Natural killer cell (primary cell): Measurements from ENCODE around the gene TSPAN18. TPM values are rescaled to one million over a fixed set of nuclear protein-coding genes. Genes with fewer than 3 reads are reported as not detected.

Experiments
- ATAC-seq, 3 donors: fragments of 150-1000 bp in 2 of 3; fragments of 200-7000 bp in 1 of 3; cut with Tn5 transposase; 1 replicate in 1 of 3; 2 replicates in 2 of 3; pipeline ENCODE4 v1.10.0; 2021; ENCODE audit warnings: mild to moderate bottlenecking in 2 of 3, moderate library complexity in 2 of 3
- DNase-seq, 2 donors: peaks; one replicate each; pipeline versions ENCODE4 v3.0.0 to v3.0.0-alpha.2; 2013 to 2021; ENCODE audit warnings: mixed read lengths in 1 of 2
- H3K27ac ChIP-seq: one replicate; pipeline ENCODE4 v1.5.1; 2013; ENCODE audit warnings: mild to moderate bottlenecking, low read length
- H3K27me3 ChIP-seq: one replicate; pipeline ENCODE4 v1.6.1; 2013; ENCODE audit warnings: low read length; ENCODE audit not compliant: control insufficient read depth, insufficient read depth
- H3K36me3 ChIP-seq: one replicate; pipeline ENCODE4 v1.6.1; 2013; ENCODE audit warnings: low read length; ENCODE audit not compliant: control insufficient read depth, insufficient read depth
- H3K4me1 ChIP-seq: one replicate; pipeline ENCODE4 v1.6.1; 2013; ENCODE audit warnings: low read length; ENCODE audit not compliant: control insufficient read depth, insufficient read depth
- H3K4me3 ChIP-seq: one replicate; pipeline ENCODE4 v1.5.1; 2013; ENCODE audit warnings: low read length
- H3K9me3 ChIP-seq: one replicate; pipeline ENCODE4 v1.6.1; 2013; ENCODE audit warnings: low read length; ENCODE audit not compliant: control insufficient read depth, insufficient read depth
- H3K27ac Mint-ChIP-seq, 2 donors: one replicate each; pipeline ENCODE4 v1.8.0; 2022; ENCODE audit warnings: mild to moderate bottlenecking in 2 of 2, mixed read lengths in 2 of 2, moderate library complexity in 1 of 2
- H3K27me3 Mint-ChIP-seq, 2 donors: one replicate each; pipeline ENCODE4 v1.8.0; 2022; ENCODE audit warnings: low read depth in 2 of 2, mixed read lengths in 2 of 2
- H3K36me3 Mint-ChIP-seq: one replicate; pipeline ENCODE4 v1.8.0; 2022; ENCODE audit warnings: mixed read lengths
- H3K4me1 Mint-ChIP-seq, 2 donors: one replicate each; pipeline ENCODE4 v1.8.0; 2022; ENCODE audit warnings: mixed read lengths in 2 of 2
- H3K4me3 Mint-ChIP-seq: one replicate; pipeline ENCODE4 v1.8.0; 2022; ENCODE audit warnings: mild to moderate bottlenecking, moderate library complexity, mixed read lengths
- H3K9me3 Mint-ChIP-seq, 2 donors: one replicate each; pipeline ENCODE4 v1.8.0; 2022; ENCODE audit warnings: mixed read lengths in 2 of 2
- WGBS: methylation state at CpG from one replicate; pipeline ENCODE4 v1.1.7; 2013; ENCODE audit warnings: missing lambda C conversion rate; ENCODE audit not compliant: insufficient coverage; 5-methylcytosine and 5-hydroxymethylcytosine counted together
- intact Hi-C: fragments of 100-400 bp; cut with micrococcal nuclease; formaldehyde crosslinking; loops from one replicate; pipeline ENCODE4 v1.14.2; 2022
- total RNA-seq, 4 donors: library from RNA; stranded (reverse); fragments of 120-200 nt in 1 of 4; gene quantifications; one replicate each; pipeline versions ENCODE4 v1.2.3 to v1.2.4, GENCODE V29; 2013 to 2022
- TF ChIP-seq, protein P1 (sequence below): fragments of 200-600 bp; IDR thresholded peaks from one replicate; pipeline ENCODE4 v1.8.0; 2022; ENCODE audit warnings: antibody characterized with exemption

The TSPAN18 gene
- total RNA-seq, 3 donors from 2014 or later (not counting 1 experiment from before 2014, with no cell fraction given) = 1.9 to 2.4 (median 2.3) TPM

DNA sequence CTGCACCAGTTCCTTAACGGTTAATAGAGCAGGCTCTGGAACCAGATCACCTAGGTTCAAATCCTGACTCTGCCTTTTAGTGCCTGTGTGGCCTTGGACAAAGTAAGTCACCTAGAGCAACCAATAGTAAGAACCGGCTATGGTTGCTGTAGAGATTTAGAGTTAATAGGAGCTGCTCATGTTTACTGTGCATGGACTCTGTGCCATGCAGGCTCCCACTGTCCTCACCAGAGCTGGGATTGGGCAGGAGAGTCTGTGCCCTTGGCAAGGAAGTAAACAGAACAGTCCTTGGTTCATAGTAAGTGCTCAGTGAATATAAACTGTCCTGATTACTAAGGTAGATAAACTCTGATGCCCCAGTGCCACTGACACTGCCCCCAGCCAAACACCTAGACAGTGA lies 225.3 kb downstream of the TSPAN18 start:
- intact Hi-C loops = no loop called here
- Mint-ChIP-seq H3K9me3 (no peaks in the 10 kb centered on the region), H3K27ac (no peak overlapping the region), H3K36me3 (no peaks in the 10 kb centered on the region), H3K4me3 (peak overlapping the region; percentile 53), H3K4me1 (peaks cover 0 to 9% of the 10 kb centered on the region in 2 donors), H3K27me3 (peaks cover 0 to 32% of the 10 kb centered on the region in 2 donors)
- no peak overlapping the region for H3K27ac ChIP-seq
- ATAC-seq (no peak), DNase-seq (no peak)
- peaks cover 40% of the 10 kb centered on the region for H3K4me1 ChIP-seq
- peaks cover 3% of the 10 kb centered on the region for H3K27me3 ChIP-seq
- H3K36me3 ChIP-seq = no peaks in the 10 kb centered on the region
- no peak overlapping the region for H3K4me3 ChIP-seq
- H3K9me3 ChIP-seq = no peaks in the 10 kb centered on the region
- 70% methylated on average over 2 of the region's 2 CpGs for WGBS
- TF ChIP-seq, protein P1, sequence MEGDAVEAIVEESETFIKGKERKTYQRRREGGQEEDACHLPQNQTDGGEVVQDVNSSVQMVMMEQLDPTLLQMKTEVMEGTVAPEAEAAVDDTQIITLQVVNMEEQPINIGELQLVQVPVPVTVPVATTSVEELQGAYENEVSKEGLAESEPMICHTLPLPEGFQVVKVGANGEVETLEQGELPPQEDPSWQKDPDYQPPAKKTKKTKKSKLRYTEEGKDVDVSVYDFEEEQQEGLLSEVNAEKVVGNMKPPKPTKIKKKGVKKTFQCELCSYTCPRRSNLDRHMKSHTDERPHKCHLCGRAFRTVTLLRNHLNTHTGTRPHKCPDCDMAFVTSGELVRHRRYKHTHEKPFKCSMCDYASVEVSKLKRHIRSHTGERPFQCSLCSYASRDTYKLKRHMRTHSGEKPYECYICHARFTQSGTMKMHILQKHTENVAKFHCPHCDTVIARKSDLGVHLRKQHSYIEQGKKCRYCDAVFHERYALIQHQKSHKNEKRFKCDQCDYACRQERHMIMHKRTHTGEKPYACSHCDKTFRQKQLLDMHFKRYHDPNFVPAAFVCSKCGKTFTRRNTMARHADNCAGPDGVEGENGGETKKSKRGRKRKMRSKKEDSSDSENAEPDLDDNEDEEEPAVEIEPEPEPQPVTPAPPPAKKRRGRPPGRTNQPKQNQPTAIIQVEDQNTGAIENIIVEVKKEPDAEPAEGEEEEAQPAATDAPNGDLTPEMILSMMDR = no peak

DNA sequence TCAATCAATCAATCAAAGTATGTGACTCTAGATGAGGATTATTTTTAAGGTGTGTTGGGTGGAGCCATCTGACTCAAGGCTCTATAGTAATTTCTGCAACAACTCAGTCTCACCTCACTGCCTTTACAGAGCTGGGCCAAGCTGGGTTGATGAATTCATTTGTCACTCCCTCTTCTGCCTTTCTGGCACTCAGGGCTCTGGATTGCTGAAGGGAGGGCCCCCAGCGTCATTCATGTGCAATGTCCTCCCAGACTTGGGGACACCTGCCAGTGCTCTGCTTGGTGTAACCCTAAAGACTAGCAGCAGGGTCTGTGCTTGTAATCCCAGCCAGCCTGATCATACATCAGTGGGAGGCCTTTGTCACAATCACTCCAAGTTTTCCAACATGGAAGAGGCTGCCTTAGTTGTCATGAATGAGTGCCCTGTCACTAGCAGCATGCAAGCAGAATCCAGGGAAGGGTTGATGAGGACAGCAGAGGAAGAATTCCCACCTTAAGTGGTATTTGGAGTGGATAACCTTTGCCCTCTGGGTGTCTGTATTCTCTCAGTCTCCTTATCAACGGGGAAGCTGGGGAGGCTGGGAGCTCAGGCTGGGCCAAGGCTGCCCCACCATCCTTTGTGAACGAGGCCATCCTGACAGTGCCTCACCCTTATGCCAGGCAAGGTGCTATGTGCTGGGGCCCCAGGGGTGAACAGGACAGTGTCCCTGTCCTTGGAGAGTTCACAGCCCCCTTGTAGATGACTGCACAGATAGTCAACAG lies 225.9 kb downstream of the TSPAN18 start:
- intact Hi-C loops = no loop called here
- Mint-ChIP-seq H3K36me3 (no peaks in the 10 kb centered on the region), H3K27ac (no peak overlapping the region), H3K4me3 (no peak overlapping the region), H3K4me1 (peaks cover 0 to 9% of the 10 kb centered on the region in 2 donors), H3K27me3 (peaks cover 0 to 32% of the 10 kb centered on the region in 2 donors), H3K9me3 (no peaks in the 10 kb centered on the region)
- Histone ChIP-seq H3K4me1 (peaks cover 44% of the 10 kb centered on the region), H3K4me3 (no peak overlapping the region), H3K27me3 (peaks cover 3% of the 10 kb centered on the region), H3K36me3 (no peaks in the 10 kb centered on the region), H3K9me3 (no peaks in the 10 kb centered on the region), H3K27ac (no peak overlapping the region)
- TF ChIP-seq, protein P1 = no peak
- DNase-seq (no peak), ATAC-seq (no peak)
- 78% methylated on average over 3 of the region's 3 CpGs for WGBS

DNA sequence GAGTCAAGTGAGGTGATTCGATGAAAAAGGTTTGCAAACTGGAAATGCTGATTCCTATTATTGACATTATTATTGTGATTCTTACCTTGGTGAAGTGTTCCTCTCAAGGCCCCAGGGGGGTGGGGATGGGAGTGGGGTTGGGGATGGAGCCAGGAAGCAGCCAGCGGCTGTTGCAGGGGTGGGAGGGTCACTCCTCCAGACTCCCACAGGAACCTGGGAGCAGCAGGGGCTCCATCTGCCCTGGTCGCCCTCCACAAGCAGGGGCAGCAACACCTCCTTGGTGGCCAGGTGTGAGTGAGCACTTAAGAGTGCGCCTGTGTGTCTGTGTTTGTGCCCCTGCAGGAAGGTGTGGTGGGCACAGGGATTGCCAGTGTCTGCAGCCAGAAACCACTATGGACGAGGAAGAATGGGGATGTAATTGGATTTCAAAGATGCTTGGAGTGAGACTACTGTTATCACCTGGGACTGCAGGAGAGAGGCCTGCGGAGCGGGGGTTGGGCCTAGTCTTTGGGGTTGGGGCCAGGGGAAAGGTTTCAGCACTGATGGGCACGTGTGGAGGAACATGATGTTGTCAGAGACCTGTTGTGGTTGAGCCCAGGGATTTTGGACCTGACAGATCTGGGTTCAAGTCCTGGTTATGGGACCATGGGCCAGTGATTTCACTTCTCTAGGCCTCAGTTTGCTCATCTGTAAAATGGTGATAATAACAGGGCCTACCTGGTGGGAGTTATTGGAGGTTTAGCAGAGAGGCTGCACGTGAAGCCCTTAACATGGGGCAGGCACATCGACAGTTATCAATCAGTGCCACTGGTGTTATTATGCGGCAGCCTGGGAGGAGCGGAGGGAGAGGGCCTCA lies 227.5 kb downstream of the TSPAN18 start:
- no peak for ATAC-seq
- no peak overlapping the region for H3K27ac ChIP-seq
- no peaks in the 10 kb centered on the region for H3K36me3 ChIP-seq
- H3K4me3 ChIP-seq = no peak overlapping the region
- peaks cover 0 to 1% of the 10 kb centered on the region in 2 donors for H3K4me1 Mint-ChIP-seq
- H3K4me1 ChIP-seq = peaks cover 37% of the 10 kb centered on the region
- no peak for DNase-seq
- peaks cover 3% of the 10 kb centered on the region for H3K27me3 ChIP-seq
- no peak overlapping the region for H3K27ac Mint-ChIP-seq
- no peaks in the 10 kb centered on the region for H3K9me3 Mint-ChIP-seq
- intact Hi-C loops = no loop called here
- H3K27me3 Mint-ChIP-seq = peaks cover 0 to 37% of the 10 kb centered on the region in 2 donors
- TF ChIP-seq, protein P1 = no peak
- no peaks in the 10 kb centered on the region for H3K9me3 ChIP-seq
- WGBS = 90% methylated on average over 12 of the region's 12 CpGs
- no peak overlapping the region for H3K4me3 Mint-ChIP-seq
- H3K36me3 Mint-ChIP-seq = no peaks in the 10 kb centered on the region
